ENCODE measurements around the gene CHTF18.
A peak's percentile ranks its signal among the peaks of the same experiment; 100 is the strongest.

Gene CHTF18

GRCh38 chr16:789191-789850 is 901 bp downstream of the CHTF18 start:
- H3K9me3 ChIP-seq (ENCODE audit: control insufficient read depth in 5 of 5, low read length in 5 of 5) = no peaks in the 10 kb centered on the region
- H3K4me1 ChIP-seq (ENCODE audit: control insufficient read depth in 5 of 5, insufficient read depth in 5 of 5, low read length in 5 of 5) = peaks cover 0 to 27% (median 22%) of the 10 kb centered on the region in 5 donors
- no peak overlapping the region for H3K27ac ChIP-seq (ENCODE audit: low read depth, low read length)
- no peaks in the 10 kb centered on the region for H3K27me3 ChIP-seq (ENCODE audit: control insufficient read depth in 5 of 5, insufficient read depth in 4 of 5, low read length in 5 of 5)
- peak overlapping the region in 4 of 5 donors; percentile 72 to 79 (median 76) for H3K4me3 ChIP-seq (ENCODE audit: low read depth in 1 of 5, low read length in 5 of 5)
- peaks cover 0 to 22% (median 9%) of the 10 kb centered on the region in 5 donors for H3K36me3 ChIP-seq (ENCODE audit: control insufficient read depth in 5 of 5, insufficient read depth in 5 of 5, low read length in 5 of 5)
- H3K9ac ChIP-seq (ENCODE audit: low read length in 5 of 5) = peak overlapping the region in 4 of 5 donors; percentile 56 to 80 (median 74)

DNA sequence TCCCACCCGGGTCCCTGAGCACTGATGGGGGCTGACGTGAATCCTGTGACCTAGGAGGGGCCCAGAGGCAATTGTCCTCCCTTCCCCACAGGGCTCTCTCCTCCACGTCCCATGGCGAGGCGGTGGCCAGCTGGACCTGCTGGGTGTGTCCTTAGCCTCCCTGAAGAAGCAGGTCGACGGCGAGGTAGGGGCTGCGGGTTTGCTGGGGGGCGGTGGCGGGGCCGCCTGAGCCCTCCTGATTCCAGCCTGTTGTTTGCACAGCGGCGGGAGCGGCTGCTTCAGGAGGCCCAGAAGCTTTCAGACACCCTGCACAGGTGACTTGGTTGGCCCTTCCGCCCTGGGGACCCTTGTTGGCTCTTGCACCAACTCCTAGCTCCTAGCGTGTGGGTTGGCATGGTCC is 1.7 kb downstream of the CHTF18 start:
- no peak overlapping the region for H3K9ac ChIP-seq (ENCODE audit: low read length in 5 of 5)
- peaks cover 0 to 22% (median 9%) of the 10 kb centered on the region in 5 donors for H3K36me3 ChIP-seq (ENCODE audit: control insufficient read depth in 5 of 5, insufficient read depth in 5 of 5, low read length in 5 of 5)
- H3K9me3 ChIP-seq (ENCODE audit: control insufficient read depth in 5 of 5, low read length in 5 of 5) = no peaks in the 10 kb centered on the region
- H3K27ac ChIP-seq (ENCODE audit: low read depth, low read length) = no peak overlapping the region
- H3K4me1 ChIP-seq (ENCODE audit: control insufficient read depth in 5 of 5, insufficient read depth in 5 of 5, low read length in 5 of 5) = peaks cover 0 to 27% (median 22%) of the 10 kb centered on the region in 5 donors
- H3K27me3 ChIP-seq (ENCODE audit: control insufficient read depth in 5 of 5, insufficient read depth in 4 of 5, low read length in 5 of 5) = no peaks in the 10 kb centered on the region
- no peak overlapping the region for H3K4me3 ChIP-seq (ENCODE audit: low read depth in 1 of 5, low read length in 5 of 5)

DNA sequence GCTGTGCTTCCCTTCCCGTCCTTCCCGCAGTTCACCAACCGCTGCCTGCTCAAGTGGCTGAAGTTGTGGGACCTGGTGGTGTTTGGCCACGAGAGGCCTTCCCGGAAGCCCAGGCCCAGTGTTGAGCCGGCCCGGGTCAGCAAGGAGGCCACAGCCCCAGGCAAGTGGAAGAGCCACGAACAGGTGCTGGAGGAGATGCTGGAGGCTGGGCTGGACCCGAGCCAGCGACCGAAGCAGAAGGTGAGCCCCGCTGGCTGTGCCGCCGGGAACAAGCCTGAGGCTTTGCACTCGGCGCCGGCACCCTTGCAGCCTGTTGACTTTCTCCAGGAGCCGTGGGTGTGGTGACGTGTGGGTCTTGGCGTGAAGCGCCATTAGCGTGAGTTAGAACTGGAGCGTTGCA is 2.7 kb downstream of the CHTF18 start:
- Histone ChIP-seq H3K36me3 (ENCODE audit: control insufficient read depth in 5 of 5, insufficient read depth in 5 of 5, low read length in 5 of 5) (peaks cover 0 to 18% (median 7%) of the 10 kb centered on the region in 5 donors), H3K27me3 (ENCODE audit: control insufficient read depth in 5 of 5, insufficient read depth in 4 of 5, low read length in 5 of 5) (no peaks in the 10 kb centered on the region), H3K9ac (ENCODE audit: low read length in 5 of 5) (no peak overlapping the region), H3K4me3 (ENCODE audit: low read depth in 1 of 5, low read length in 5 of 5) (no peak overlapping the region), H3K9me3 (ENCODE audit: control insufficient read depth in 5 of 5, low read length in 5 of 5) (no peaks in the 10 kb centered on the region), H3K27ac (ENCODE audit: low read depth, low read length) (no peak overlapping the region), H3K4me1 (ENCODE audit: control insufficient read depth in 5 of 5, insufficient read depth in 5 of 5, low read length in 5 of 5) (peaks cover 0 to 24% (median 22%) of the 10 kb centered on the region in 5 donors)

DNA sequence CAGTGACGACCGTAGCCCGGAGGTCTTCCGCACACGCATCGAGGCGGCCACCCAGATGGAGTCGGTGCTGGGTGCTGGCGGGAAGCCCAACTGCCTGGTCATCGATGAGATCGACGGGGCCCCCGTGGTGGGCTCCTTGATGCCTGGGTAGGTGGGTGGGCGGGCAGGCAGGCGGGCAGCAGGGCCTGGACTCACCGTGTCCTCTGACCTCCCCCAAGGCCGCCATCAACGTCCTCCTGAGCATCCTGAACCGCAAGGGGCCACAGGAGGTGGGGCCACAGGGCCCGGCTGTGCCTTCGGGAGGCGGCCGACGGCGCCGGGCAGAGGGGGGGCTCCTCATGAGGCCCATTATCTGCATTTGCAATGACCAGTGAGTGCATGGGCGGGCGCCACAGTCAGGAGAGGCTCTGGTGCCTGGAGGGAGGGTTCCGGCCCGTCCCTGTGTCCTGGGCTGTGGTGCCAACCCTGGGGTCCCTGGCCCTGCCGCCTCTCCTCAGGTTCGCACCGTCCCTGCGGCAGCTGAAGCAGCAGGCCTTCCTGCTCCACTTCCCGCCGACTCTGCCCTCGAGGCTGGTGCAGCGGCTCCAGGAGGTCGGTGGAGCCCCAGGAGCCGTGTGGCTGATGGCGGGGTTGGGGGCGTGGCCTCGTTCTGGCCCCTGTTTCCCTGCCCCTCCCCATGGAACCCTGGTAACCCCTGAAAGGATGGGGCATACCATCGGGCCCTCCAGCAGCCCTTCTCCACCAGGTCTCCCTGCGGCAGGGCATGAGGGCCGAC is 4.0 kb downstream of the CHTF18 start:
- peaks cover 0 to 13% (median 3%) of the 10 kb centered on the region in 5 donors for H3K36me3 ChIP-seq (ENCODE audit: control insufficient read depth in 5 of 5, insufficient read depth in 5 of 5, low read length in 5 of 5)
- no peak overlapping the region for H3K27ac ChIP-seq (ENCODE audit: low read depth, low read length)
- H3K27me3 ChIP-seq (ENCODE audit: control insufficient read depth in 5 of 5, insufficient read depth in 4 of 5, low read length in 5 of 5) = peaks cover 0 to 1% (median 0%) of the 10 kb centered on the region in 5 donors
- H3K9me3 ChIP-seq (ENCODE audit: control insufficient read depth in 5 of 5, low read length in 5 of 5) = no peaks in the 10 kb centered on the region
- no peak overlapping the region for H3K9ac ChIP-seq (ENCODE audit: low read length in 5 of 5)
- H3K4me1 ChIP-seq (ENCODE audit: control insufficient read depth in 5 of 5, insufficient read depth in 5 of 5, low read length in 5 of 5) = peaks cover 0 to 17% (median 15%) of the 10 kb centered on the region in 5 donors
- H3K4me3 ChIP-seq (ENCODE audit: low read depth in 1 of 5, low read length in 5 of 5) = no peak overlapping the region

- H3K36me3 ChIP-seq (ENCODE audit: control insufficient read depth in 5 of 5, insufficient read depth in 5 of 5, low read length in 5 of 5) = peaks cover 0 to 13% (median 3%) of the 10 kb centered on the region in 5 donors
Measured at GRCh38 chr16:793414-793813, 5.0 kb downstream of the CHTF18 start.

DNA sequence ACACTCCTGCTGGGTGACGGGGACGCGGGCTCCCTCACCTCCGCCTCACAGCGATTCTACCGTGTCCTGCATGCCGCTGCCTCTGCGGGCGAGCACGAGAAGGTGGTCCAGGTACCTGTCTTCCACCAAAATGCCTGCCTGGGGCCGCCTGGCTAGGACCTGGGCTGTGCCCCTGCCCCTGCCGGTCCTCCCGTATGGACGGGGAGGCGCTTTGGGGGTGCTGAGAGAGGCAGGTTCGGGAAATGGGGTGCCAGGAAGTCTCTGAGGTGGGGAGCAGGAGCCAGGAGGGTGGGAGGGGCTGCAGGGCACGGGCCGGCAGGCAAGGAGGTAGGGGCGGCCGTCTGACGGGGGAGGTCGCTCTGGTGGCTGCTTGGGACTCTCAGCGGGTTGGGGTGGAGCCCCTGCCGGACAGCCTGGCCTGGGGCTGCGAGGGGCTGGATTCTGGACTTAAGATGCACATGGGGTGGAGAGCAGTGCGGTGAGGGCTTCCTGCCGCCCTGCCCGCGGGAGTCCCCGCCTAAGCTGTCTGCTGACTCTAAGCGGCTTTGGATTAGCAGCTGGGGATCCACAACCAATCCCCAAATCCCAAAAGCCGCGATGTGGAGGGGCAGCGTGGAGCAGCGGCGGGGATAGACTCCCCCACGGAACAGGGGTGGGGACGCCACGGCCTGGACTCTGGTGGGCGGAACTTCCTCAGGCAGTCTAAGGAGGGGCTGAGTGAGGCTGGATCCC is 5.8 kb downstream of the CHTF18 start:
- H3K4me3 ChIP-seq (ENCODE audit: low read depth in 1 of 5, low read length in 5 of 5) = no peak overlapping the region
- H3K27me3 ChIP-seq (ENCODE audit: control insufficient read depth in 5 of 5, insufficient read depth in 4 of 5, low read length in 5 of 5) = peaks cover 3 to 9% (median 5%) of the 10 kb centered on the region in 5 donors
- no peaks in the 10 kb centered on the region for H3K9me3 ChIP-seq (ENCODE audit: control insufficient read depth in 5 of 5, low read length in 5 of 5)
- H3K36me3 ChIP-seq (ENCODE audit: control insufficient read depth in 5 of 5, insufficient read depth in 5 of 5, low read length in 5 of 5) = peaks cover 0 to 13% (median 3%) of the 10 kb centered on the region in 5 donors
- peaks cover 0 to 3% (median 2%) of the 10 kb centered on the region in 5 donors for H3K4me1 ChIP-seq (ENCODE audit: control insufficient read depth in 5 of 5, insufficient read depth in 5 of 5, low read length in 5 of 5)
- no peak overlapping the region for H3K27ac ChIP-seq (ENCODE audit: low read depth, low read length)
- H3K9ac ChIP-seq (ENCODE audit: low read length in 5 of 5) = no peak overlapping the region

More at GRCh38 chr16:793414-793813, 5.0 kb downstream of the CHTF18 start:
- H3K9ac ChIP-seq (ENCODE audit: low read length in 5 of 5) = no peak overlapping the region
- peaks cover 0 to 2% (median 0%) of the 10 kb centered on the region in 5 donors for H3K27me3 ChIP-seq (ENCODE audit: control insufficient read depth in 5 of 5, insufficient read depth in 4 of 5, low read length in 5 of 5)
- H3K9me3 ChIP-seq (ENCODE audit: control insufficient read depth in 5 of 5, low read length in 5 of 5) = no peaks in the 10 kb centered on the region
- H3K27ac ChIP-seq (ENCODE audit: low read depth, low read length) = no peak overlapping the region
- H3K4me3 ChIP-seq (ENCODE audit: low read depth in 1 of 5, low read length in 5 of 5) = no peak overlapping the region
- peaks cover 0 to 12% (median 10%) of the 10 kb centered on the region in 5 donors for H3K4me1 ChIP-seq (ENCODE audit: control insufficient read depth in 5 of 5, insufficient read depth in 5 of 5, low read length in 5 of 5)

DNA sequence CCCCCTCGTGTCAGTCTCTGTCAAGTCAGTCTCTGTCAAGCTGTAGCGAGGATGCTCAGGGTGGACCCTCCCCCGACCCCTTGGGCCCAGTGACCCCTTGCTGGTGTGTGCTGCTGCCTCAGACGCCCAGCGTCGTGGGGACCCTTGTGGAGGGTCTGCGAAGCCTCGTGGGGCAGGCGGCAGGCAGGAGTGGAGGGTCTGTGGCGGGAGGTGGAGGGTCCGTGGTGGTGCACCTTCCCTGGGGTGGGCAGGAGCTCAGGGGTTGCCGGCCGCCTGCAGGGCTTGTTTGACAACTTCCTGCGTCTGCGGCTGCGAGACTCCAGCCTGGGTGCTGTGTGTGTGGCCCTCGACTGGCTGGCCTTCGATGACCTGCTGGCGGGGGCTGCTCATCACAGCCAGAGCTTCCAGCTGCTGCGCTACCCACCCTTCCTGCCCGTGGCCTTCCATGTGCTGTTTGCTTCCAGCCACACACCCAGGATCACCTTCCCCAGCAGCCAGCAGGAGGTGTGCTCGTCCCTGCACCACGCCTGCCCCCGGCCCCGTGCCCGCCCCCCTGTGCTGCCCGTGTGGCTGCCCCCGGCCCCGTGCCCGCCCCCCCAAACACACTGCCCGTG is 6.5 kb downstream of the CHTF18 start:
- H3K9me3 ChIP-seq (ENCODE audit: control insufficient read depth in 5 of 5, low read length in 5 of 5) = no peaks in the 10 kb centered on the region
- H3K27ac ChIP-seq (ENCODE audit: low read depth, low read length) = no peak overlapping the region

GRCh38 chr16:795580-796229 is 7.3 kb downstream of the CHTF18 start:
- peaks cover 0 to 13% (median 3%) of the 10 kb centered on the region in 5 donors for H3K36me3 ChIP-seq (ENCODE audit: control insufficient read depth in 5 of 5, insufficient read depth in 5 of 5, low read length in 5 of 5)
- H3K9me3 ChIP-seq (ENCODE audit: control insufficient read depth in 5 of 5, low read length in 5 of 5) = no peaks in the 10 kb centered on the region
- H3K4me3 ChIP-seq (ENCODE audit: low read depth in 1 of 5, low read length in 5 of 5) = no peak overlapping the region
- H3K4me1 ChIP-seq (ENCODE audit: control insufficient read depth in 5 of 5, insufficient read depth in 5 of 5, low read length in 5 of 5) = no peaks in the 10 kb centered on the region
- no peak overlapping the region for H3K27ac ChIP-seq (ENCODE audit: low read depth, low read length)
- H3K9ac ChIP-seq (ENCODE audit: low read length in 5 of 5) = no peak overlapping the region
- peaks cover 12 to 23% (median 17%) of the 10 kb centered on the region in 5 donors for H3K27me3 ChIP-seq (ENCODE audit: control insufficient read depth in 5 of 5, insufficient read depth in 4 of 5, low read length in 5 of 5)

More for the DNA sequence above, 6.5 kb downstream of the CHTF18 start:
- H3K4me1 ChIP-seq (ENCODE audit: control insufficient read depth in 5 of 5, insufficient read depth in 5 of 5, low read length in 5 of 5) = no peaks in the 10 kb centered on the region
- H3K4me3 ChIP-seq (ENCODE audit: low read depth in 1 of 5, low read length in 5 of 5) = no peak overlapping the region
- H3K9ac ChIP-seq (ENCODE audit: low read length in 5 of 5) = no peak overlapping the region
- H3K27me3 ChIP-seq (ENCODE audit: control insufficient read depth in 5 of 5, insufficient read depth in 4 of 5, low read length in 5 of 5) = peaks cover 8 to 15% (median 10%) of the 10 kb centered on the region in 5 donors
- peaks cover 0 to 13% (median 3%) of the 10 kb centered on the region in 5 donors for H3K36me3 ChIP-seq (ENCODE audit: control insufficient read depth in 5 of 5, insufficient read depth in 5 of 5, low read length in 5 of 5)
